ENCODE results near the gene ZMIZ2.
"Not testable (repeated sequence)": the region's sequence is repeated elsewhere in the genome, so short reads cannot be mapped to it uniquely, and the experiment has no call there.

Gene ZMIZ2

DNA sequence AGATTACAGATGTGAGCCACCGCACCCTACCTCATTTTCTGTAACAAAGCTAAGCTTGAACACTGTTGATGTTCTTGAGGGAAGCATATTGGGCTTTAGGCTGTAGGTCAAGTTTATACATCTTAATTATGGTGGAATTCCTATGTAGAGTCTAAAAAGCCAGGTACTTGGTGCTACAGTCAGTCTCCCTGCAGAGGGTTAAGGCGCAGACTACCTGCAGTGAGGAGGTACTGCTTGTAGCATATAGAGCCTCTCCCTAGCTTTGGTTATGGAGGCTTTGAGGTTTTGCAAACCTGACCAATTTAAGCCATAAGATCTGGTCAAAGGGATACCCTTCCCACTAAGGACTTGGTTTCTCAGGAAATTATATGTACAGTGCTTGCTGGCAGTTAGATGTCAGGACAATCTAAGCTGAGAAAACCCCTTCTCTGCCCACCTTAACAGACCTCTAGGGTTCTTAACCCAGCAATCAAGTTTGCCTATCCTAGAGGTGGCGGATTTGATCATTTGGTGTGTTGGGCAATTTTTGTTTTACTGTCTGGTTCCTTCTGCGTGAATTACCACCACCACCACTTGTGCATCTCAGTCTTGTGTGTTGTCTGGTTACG is 53.9 kb downstream of the ZMIZ2 start:
- no peak for DNase-seq (ENCODE audit: low read depth, low spot score)

- not testable (repeated sequence) for DNase-seq (ENCODE audit: low read depth, low spot score)
Observed at GRCh38 chr7:44803828-44804519, 55.3 kb downstream of the ZMIZ2 start.

- DNase-seq (ENCODE audit: low read depth, low spot score), result no peak
Observed at GRCh38 chr7:44805950-44806349, 57.3 kb downstream of the ZMIZ2 start.

DNA sequence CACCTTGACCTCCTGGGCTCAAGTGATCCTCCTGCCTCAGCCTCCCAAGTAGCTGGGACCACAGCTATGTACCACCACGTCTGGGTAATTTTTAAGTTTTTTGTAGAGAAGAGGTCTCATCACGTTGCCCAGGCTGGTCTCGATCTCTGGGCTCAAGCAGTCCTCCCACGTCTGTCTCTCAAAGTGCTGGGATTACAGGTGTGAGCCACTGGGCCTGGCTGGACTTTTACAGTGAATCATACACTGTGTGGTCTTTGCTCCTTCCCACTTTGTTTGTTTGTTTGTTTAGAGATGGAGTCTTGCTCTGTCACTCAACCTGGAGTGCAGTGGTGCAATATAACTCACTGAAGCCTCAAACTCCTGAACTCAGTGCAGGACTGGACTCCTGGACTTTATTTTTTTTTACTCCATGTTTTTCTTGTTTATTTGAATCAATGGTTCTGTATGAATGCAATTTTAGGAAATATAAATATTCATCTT is 60.3 kb downstream of the ZMIZ2 start:
- no peak for DNase-seq (ENCODE audit: low read depth, low spot score)

- no peak for DNase-seq (ENCODE audit: low read depth, low spot score)
Observed at GRCh38 chr7:44811093-44811492, 62.4 kb downstream of the ZMIZ2 start.

- no peak for DNase-seq (ENCODE audit: low read depth, low spot score)
Observed at GRCh38 chr7:44811571-44811970, 62.9 kb downstream of the ZMIZ2 start.

DNA sequence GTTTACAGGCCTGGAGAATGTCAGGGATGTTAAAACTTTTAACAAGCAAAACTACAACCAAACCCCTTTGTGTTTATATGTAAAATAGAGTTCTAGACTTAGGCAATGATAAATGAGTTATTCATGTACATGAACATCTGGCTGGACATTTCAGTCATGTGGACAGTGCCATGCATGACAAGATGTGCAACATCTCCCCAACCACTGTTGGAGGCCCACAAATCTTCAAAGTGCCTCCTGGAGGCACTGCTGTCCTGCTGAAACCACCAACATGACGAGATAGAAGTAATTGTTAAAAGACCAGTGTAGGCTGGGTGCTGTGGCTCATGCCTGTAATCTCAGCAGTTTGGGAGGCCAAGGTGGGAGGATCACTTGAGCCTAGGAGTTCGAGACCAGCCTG is 66.3 kb downstream of the ZMIZ2 start:
- no peak for DNase-seq (ENCODE audit: low read depth, low spot score)

GRCh38 chr7:44819292-44819691 is 70.6 kb downstream of the ZMIZ2 start:
- DNase-seq (ENCODE audit: low read depth, low spot score), result no peak

Data from iPS DF 19.7 (cell line).